HT-29 (cell line): Measurements from ENCODE around the gene HYDIN. TPM values are rescaled to one million over a fixed set of nuclear protein-coding genes. Genes with fewer than 3 reads are reported as not detected.

Source experiments
- DNase-seq: peaks from one replicate; pipeline ENCODE4 v3.0.0-alpha.2; 2015; ENCODE audit warnings: low spot score
- small RNA-seq: library from RNA; depleted of rRNA; stranded (forward); fragments of <200 nt; gene quantifications from one replicate; pipeline ENCODE3, GENCODE V24; 2014
- total RNA-seq: library from RNA; depleted of rRNA; stranded (reverse); fragments of >200 nt; shearing (Covaris generic); gene quantifications from 2 replicates; pipeline ENCODE4 v1.2.3, GENCODE V29; 2014; rRNA removed

The HYDIN gene
- total RNA-seq, 1 experiment from 2014 or later = 0.46 TPM

GRCh38 chr16:70767377-70768202 is 462.9 kb downstream of the HYDIN start:
- DNase-seq = no peak

- DNase-seq = no peak
Measured at GRCh38 chr16:70766658-70767057, 463.9 kb downstream of the HYDIN start.

GRCh38 chr16:70766176-70766575 is 464.3 kb downstream of the HYDIN start:
- no peak for DNase-seq

GRCh38 chr16:70765491-70765890 is 465.0 kb downstream of the HYDIN start:
- no peak for DNase-seq

- DNase-seq = no peak
Measured at GRCh38 chr16:70764632-70765031, 465.9 kb downstream of the HYDIN start.

GRCh38 chr16:70760221-70760620 is 470.3 kb downstream of the HYDIN start:
- no peak for DNase-seq

GRCh38 chr16:70759666-70760065 is 470.9 kb downstream of the HYDIN start:
- DNase-seq = no peak

GRCh38 chr16:70758786-70759185 is 471.7 kb downstream of the HYDIN start:
- DNase-seq = no peak

Small RNAs within 50 kb of the gene (small RNA-seq; reads per million reads assigned to genes)
- not detected for gene RNU6ATAC25P

Other genes starting within 250 kb of the HYDIN start
- gene CMTR2, start 58.7 kb upstream of the HYDIN start, total RNA-seq = 40.8 and 41.6 TPM in 2 replicates
- gene CALB2, start 128.0 kb upstream of the HYDIN start, total RNA-seq = 62.7 and 68.8 TPM in 2 replicates
- not detected in 2 replicates for gene TLE7, start 211.3 kb upstream of the HYDIN start, total RNA-seq
- 2.9 and 6.5 TPM in 2 replicates for gene ZNF23, start 231.5 kb upstream of the HYDIN start, total RNA-seq